Astrocyte of the spinal cord (primary cell): ENCODE data around the gene IFNL1.

Experiments used
- DNase-seq: peaks from one replicate; pipeline ENCODE4 v3.0.0; 2011; ENCODE audit warnings: low read depth, low spot score
- H3K4me3 ChIP-seq: 2 replicates; pipeline ENCODE4 v1.5.1; 2011; ENCODE audit warnings: low read depth, mild to moderate bottlenecking, low read length, moderate library complexity
- CTCF ChIP-seq: IDR thresholded peaks from 2 replicates; pipeline ENCODE4 v1.5.1; 2012; ENCODE audit warnings: low read depth, mild to moderate bottlenecking, low read length, inconsistent platforms
- in situ Hi-C: cut with HindIII; loops from 2 replicates; pipeline ENCODE4 v1.10.0; 2017; ENCODE audit warnings: low sequenced_read_pairs

Gene IFNL1

GRCh38 chr19:39310558-39311311 is 14.5 kb downstream of the IFNL1 start:
- no peak overlapping the region for H3K4me3 ChIP-seq
- no peak for TF ChIP-seq CTCF
- DNase-seq = no peak
- in situ Hi-C loops = no loop called here

DNA sequence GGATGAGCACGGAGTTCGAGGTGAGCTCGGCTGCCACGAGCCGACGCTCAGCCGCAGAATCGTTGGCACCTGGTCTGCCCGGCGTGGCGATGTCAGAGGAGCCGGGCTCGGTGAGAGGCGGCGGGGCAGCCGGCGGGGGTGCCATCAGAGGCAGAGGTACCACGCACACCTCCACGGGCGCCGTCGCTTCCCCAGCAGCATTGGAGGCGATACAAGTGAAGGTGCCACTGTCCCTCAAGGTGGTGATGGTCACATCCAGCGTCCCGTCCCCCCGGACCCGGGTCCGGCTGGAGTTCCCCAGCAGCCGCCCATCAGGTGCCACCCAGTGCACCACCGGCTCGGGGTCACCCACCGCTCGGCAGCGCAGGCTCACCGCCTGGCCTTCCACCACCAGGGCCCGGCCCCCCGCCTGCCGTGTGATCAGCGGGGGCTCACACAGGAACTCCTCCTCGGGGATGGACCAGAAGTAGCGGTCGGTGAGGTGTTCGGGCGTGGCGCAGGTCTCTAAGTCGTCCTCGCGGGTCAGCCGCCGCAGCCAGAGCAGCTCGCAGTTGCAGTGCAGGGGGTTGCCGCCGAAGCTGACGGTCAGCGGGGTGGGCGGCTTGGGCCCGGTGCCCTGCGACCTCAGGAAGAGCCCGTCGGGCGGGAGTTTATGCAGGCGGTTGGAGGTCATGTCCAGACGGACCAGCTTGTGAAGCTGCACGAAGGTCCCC is 18.0 kb downstream of the IFNL1 start:
- in situ Hi-C loops = no loop called here
- TF ChIP-seq CTCF = no peak
- no peak for DNase-seq
- H3K4me3 ChIP-seq = no peak overlapping the region

DNA sequence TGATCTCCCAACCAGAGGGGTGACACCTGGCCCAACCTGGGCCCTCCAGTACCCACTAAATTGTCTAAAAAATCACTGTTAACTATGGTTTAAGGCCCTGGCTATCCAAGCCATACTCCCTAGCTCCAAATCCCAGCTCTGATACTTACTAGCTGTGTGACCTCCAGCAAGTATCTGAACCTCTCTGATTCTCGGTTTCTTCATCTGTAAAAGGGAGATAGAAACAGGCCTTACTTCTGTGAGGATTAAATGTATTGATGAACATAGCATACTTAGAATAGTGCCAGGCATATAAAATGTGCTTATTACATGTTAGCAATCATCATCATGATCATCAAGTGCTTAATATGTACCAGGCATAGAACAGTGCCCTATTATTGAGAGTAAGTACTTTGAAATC is 19.7 kb downstream of the IFNL1 start:
- H3K4me3 ChIP-seq = no peak overlapping the region
- no peak for DNase-seq
- no peak for TF ChIP-seq CTCF
- in situ Hi-C loops = no loop called here

DNA sequence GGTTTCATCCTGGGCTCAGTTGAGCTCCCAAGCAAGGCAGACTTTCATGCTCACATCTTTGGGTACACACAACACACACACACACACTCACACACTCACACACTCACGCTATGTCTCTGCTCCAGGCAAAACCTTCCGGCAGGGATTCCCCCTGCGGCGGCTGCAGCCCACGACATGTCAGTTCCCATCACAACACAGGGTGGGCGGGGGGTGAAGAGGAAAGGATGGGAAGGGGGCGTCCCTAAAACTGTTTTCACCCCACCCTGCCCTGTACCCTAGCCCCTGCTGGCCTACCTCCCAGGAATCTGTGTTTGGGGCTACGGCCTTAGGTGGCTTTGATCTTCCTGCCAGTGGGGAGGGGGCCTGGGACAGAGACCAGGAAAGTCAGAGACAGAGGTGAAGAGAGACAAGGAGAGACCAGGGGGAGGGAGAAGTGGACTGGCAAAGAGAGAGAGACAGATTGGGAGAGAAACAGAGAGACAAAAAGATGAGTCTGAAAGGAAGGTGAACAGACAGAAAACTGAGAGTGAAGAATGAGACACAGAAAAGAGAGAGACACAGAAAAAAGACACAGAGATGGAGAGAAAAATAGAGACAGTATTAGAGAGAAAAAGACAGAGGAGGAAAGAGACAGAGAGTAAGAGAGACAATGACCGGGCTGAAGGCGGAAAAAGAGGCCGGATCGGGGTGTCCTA is 20.6 kb downstream of the IFNL1 start:
- TF ChIP-seq CTCF = no peak
- DNase-seq = no peak
- in situ Hi-C loops = no loop called here
- no peak overlapping the region for H3K4me3 ChIP-seq

GRCh38 chr19:39317476-39317875 is 21.3 kb downstream of the IFNL1 start:
- in situ Hi-C loops = no loop called here
- DNase-seq = no peak
- H3K4me3 ChIP-seq = no peak overlapping the region
- TF ChIP-seq CTCF = no peak

DNA sequence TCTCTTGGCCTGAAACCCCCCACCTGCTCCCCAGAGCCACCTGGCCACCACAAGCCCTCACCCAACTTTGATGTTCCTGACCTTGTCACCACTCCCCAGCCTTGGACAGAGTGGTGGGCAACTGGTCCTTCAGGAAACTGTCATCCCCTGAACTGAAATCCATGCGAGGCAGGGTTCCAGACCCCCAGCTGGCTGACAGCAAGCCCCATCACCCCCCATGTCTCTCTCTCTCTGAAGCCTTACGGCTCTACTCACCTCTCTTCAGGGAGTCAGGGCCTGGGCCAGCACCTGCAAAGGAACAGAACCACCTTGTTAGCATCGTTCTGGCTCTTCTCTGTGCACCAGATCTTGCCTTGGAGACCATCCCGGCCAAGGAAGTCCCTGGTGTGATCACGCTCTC is 21.9 kb downstream of the IFNL1 start:
- no peak for DNase-seq
- H3K4me3 ChIP-seq = no peak overlapping the region
- in situ Hi-C loops = no loop called here
- no peak for TF ChIP-seq CTCF
